GM12892 (cell line): ENCODE results near the gene C18orf32.
"Not testable (repeated sequence)": the region's sequence is repeated elsewhere in the genome, so short reads cannot be mapped to it uniquely, and the experiment has no call there.

Experiments
- DNase-seq: peaks from one replicate; pipeline ENCODE4 v3.0.0; 2011; ENCODE audit not compliant: insufficient read length
- FAIRE-seq: peaks from 2 replicates; lab custom pipeline; 2011; peaks lifted over from hg19 to GRCh38; lab: Jason Lieb, UNC
- POLR2A ChIP-seq: IDR thresholded peaks from 2 replicates; pipeline ENCODE4 v1.6.1; 2011; ENCODE audit warnings: low read depth, low read length, control low read depth
- POLR2AphosphoS5 ChIP-seq: IDR thresholded peaks from 2 replicates; pipeline ENCODE4 v1.6.1; 2011; ENCODE audit warnings: low read depth, low read length, control low read depth
- TAF1 ChIP-seq: IDR thresholded peaks from 2 replicates; pipeline ENCODE4 v1.6.1; 2011; ENCODE audit warnings: low read depth, mild to moderate bottlenecking, control low read depth, low read length, borderline replicate concordance

C18orf32 gene

GRCh38 chr18:49481317-49481716 lies 5.7 kb downstream of the C18orf32 start:
- FAIRE-seq: no peak
- TF ChIP-seq POLR2A (no peak), POLR2AphosphoS5 (no peak), TAF1 (no peak)
- no peak for DNase-seq

- DNase-seq (no peak), FAIRE-seq (no peak)
Observed at GRCh38 chr18:49479381-49480137, 7.5 kb downstream of the C18orf32 start.

GRCh38 chr18:49476664-49477411 lies 10.2 kb downstream of the C18orf32 start:
- no peak for DNase-seq
- FAIRE-seq: peak; percentile 30
- TF ChIP-seq POLR2AphosphoS5 (no peak), TAF1 (no peak)

More at GRCh38 chr18:49479381-49480137, 7.5 kb downstream of the C18orf32 start:
- no peak for TF ChIP-seq TAF1
- peak; percentile 32; the same call in 1 of the 2 replicates for TF ChIP-seq POLR2AphosphoS5
- TF ChIP-seq POLR2A: no peak

- not testable (repeated sequence) for FAIRE-seq, DNase-seq
Observed at GRCh38 chr18:49474935-49475334, 12.1 kb downstream of the C18orf32 start.

GRCh38 chr18:49473721-49474120 lies 13.3 kb downstream of the C18orf32 start:
- TF ChIP-seq POLR2A: no peak
- no peak for TF ChIP-seq POLR2AphosphoS5
- no peak for TF ChIP-seq TAF1
- DNase-seq (no peak), FAIRE-seq (no peak)

GRCh38 chr18:49472459-49472858 lies 14.6 kb downstream of the C18orf32 start:
- FAIRE-seq: no peak
- no peak for DNase-seq
- TF ChIP-seq POLR2AphosphoS5: no peak
- no peak for TF ChIP-seq TAF1
- no peak for TF ChIP-seq POLR2A

- FAIRE-seq: no peak
- TF ChIP-seq POLR2AphosphoS5: no peak
- DNase-seq: no peak
Observed at GRCh38 chr18:49471532-49471931, 15.5 kb downstream of the C18orf32 start.

- DNase-seq: no peak
- TF ChIP-seq POLR2AphosphoS5: no peak
- no peak for TF ChIP-seq TAF1
- no peak for TF ChIP-seq POLR2A
- FAIRE-seq: no peak
Observed at GRCh38 chr18:49467599-49467998, 19.4 kb downstream of the C18orf32 start.

- FAIRE-seq (no peak), DNase-seq (no peak)
- TF ChIP-seq POLR2A: no peak
- no peak for TF ChIP-seq POLR2AphosphoS5
- TF ChIP-seq TAF1: no peak
Observed at GRCh38 chr18:49467019-49467563, 19.9 kb downstream of the C18orf32 start.

GRCh38 chr18:49464718-49465598 lies 22.1 kb downstream of the C18orf32 start:
- DNase-seq: no peak

GRCh38 chr18:49461602-49461977 lies 25.4 kb downstream of the C18orf32 start:
- no peak for TF ChIP-seq TAF1
- no peak for TF ChIP-seq POLR2AphosphoS5
- no peak for TF ChIP-seq POLR2A
- no peak for DNase-seq
- no peak for FAIRE-seq

More at GRCh38 chr18:49464718-49465598, 22.1 kb downstream of the C18orf32 start:
- FAIRE-seq: no peak
- TF ChIP-seq POLR2A (no peak), TAF1 (no peak)
